Heart left ventricle (tissue), 16 donors: ENCODE data around the gene CISD2. TPM values are rescaled to one million over a fixed set of nuclear protein-coding genes. Genes with fewer than 3 reads are reported as not detected.
"Not testable (repeated sequence)": the region's sequence is repeated elsewhere in the genome, so short reads cannot be mapped to it uniquely, and the experiment has no call there.

ENCODE experiments used
- ATAC-seq, 4 donors: fragments of 200-7000 bp; cut with Tn5 transposase; one replicate each; pipeline ENCODE4 v1.9.1; 2020 to 2022; ENCODE audit warnings: moderate library complexity in 4 of 4, mild to moderate bottlenecking in 3 of 4, moderate number of reproducible peaks in 1 of 4
- DNase-seq, 5 donors: peaks; one replicate each; pipeline ENCODE4 v3.0.0-alpha.2; 2020
- H3K27ac ChIP-seq, 12 donors: fragments of 200-600 bp; sonication (generic) in 4 of 12; one replicate each; pipeline versions ENCODE4 v1.5.0 to v1.8.0; 2016 to 2022; ENCODE audit warnings: mild to moderate bottlenecking in 2 of 12
- H3K27me3 ChIP-seq, 9 donors: fragments of 200-600 bp; sonication (generic) in 2 of 9; one replicate each; pipeline versions ENCODE4 v1.5.1 to v1.8.0; 2016 to 2022; ENCODE audit warnings: mild to moderate bottlenecking in 3 of 9
- H3K36me3 ChIP-seq, 9 donors: fragments of 200-600 bp; sonication (generic) in 2 of 9; one replicate each; pipeline versions ENCODE4 v1.5.0 to v1.8.0; 2018 to 2022; ENCODE audit warnings: mild to moderate bottlenecking in 2 of 9
- H3K4me1 ChIP-seq, 12 donors: fragments of 200-600 bp; sonication (generic) in 4 of 12; one replicate each; pipeline versions ENCODE4 v1.5.0 to v1.8.0; 2016 to 2022; ENCODE audit warnings: mild to moderate bottlenecking in 3 of 12
- H3K4me3 ChIP-seq, 12 donors: fragments of 200-600 bp; sonication (generic) in 4 of 12; one replicate each; pipeline versions ENCODE4 v1.5.0 to v1.8.0; 2017 to 2022; ENCODE audit warnings: mild to moderate bottlenecking in 9 of 12, moderate library complexity in 4 of 12
- H3K9me3 ChIP-seq, 12 donors: fragments of 200-600 bp; sonication (generic) in 4 of 12; one replicate each; pipeline versions ENCODE4 v1.5.0 to v1.8.0; 2016 to 2022; ENCODE audit warnings: mild to moderate bottlenecking in 1 of 12
- CTCF ChIP-seq, 12 donors: fragments of 200-600 bp; sonication (generic) in 4 of 12; IDR thresholded peaks; one replicate each; pipeline versions ENCODE4 v1.5.0 to v1.8.0; 2018 to 2022; ENCODE audit warnings: antibody characterized with exemption in 12 of 12, mild to moderate bottlenecking in 5 of 12
- POLR2A ChIP-seq, 2 donors: fragments of 450-650 bp; IDR thresholded peaks; one replicate each; pipeline ENCODE4 v1.6.1; 2017; ENCODE audit warnings: antibody characterized with exemption in 2 of 2, mild to moderate bottlenecking in 2 of 2, moderate library complexity in 2 of 2
- WGBS, 4 donors: extraction: QIAGEN DNeasy Blood & Tissue Kit in 2 of 4; methylation state at CpG; one replicate each; pipeline versions ENCODE4 v1.1.5 to v1.1.7; 2013 to 2018; 5-methylcytosine and 5-hydroxymethylcytosine counted together
- intact Hi-C, 10 donors: fragments of 100-400 bp; cut with DNase I; formaldehyde crosslinking; loops; one replicate each; pipeline versions ENCODE4 v1.11.1 to v1.14.2; 2022
- polyA plus RNA-seq, 2 donors: library from polyadenylated mRNA; stranded (reverse); fragments of 200-250 nt; gene quantifications; one replicate each; pipeline ENCODE4 v1.2.3, GENCODE V29; 2013
- total RNA-seq, 9 donors: library from RNA; depleted of rRNA in 2 of 9; stranded (reverse); fragments of >200 nt in 2 of 9; fragmentation: NEBNext Ultra II Directional in 3 of 9; extraction: Animal tissue kit (Norgen Biotek cat#: 25700) in 3 of 9; gene quantifications; one replicate each; pipeline versions ENCODE4 v1.1.0 to v1.2.4, GENCODE V29; 2016 to 2023
- donor health status: ischemic (EF 13 %, LVEDD 7.1; RV severe dilation, severe dysfunction).
- donor health status: healthy with polysubstance abuse.
- donor health status: DM: no; HTN: yes; CAD: no.
- donor health status: DM: no; HTN: no; CAD: no.
- donor health status: ischemic (EF 25% LVEDD 6.9; RV normal size, moderate dysfunction).
- donor health status: ischemic (EF 25% LVEDD 5.7; RV mildly dilated, moderate dysfunction).
- donor health status: healthy.
- donor health status: DM: yes; HTN: yes; CAD: no.
- donor health status: ischemic (EF 35%, LVEDD 5.7; RV mildly dilated, moderate dysfunction).
- donor health status: nonischemic (EF 11% LVEDD 7.7; RV severe dilation, severe dysfunction).
- donor health status: DM: yes; HTN: yes; CAD: no.
- donor health status: PGD.
- donor health status: ischemic (EF 29% LVEDD 5.4; RV normal size, mild dysfunction).
- donor health status: nonischemic (EF 23%, LVEDD 6.1; RV moderate dilation, normal function).

CISD2 gene
- total and polyA plus RNA-seq, 11 donors = 9.0 to 35.8 (median 18.4) TPM

GRCh38 chr4:102871772-102872171 is 3.0 kb downstream of the CISD2 start:
- H3K27me3 ChIP-seq = no peaks in the 10 kb centered on the region
- no peaks in the 10 kb centered on the region for H3K9me3 ChIP-seq
- intact Hi-C loops = loop anchor here in 1 of 10 donors (5.0 kb wide), 1 partner anchor 146 kb away; the partner anchor contains the start of gene SLC9B1
- H3K4me1 ChIP-seq = peaks cover 0 to 38% (median 19%) of the 10 kb centered on the region in 12 donors
- 68 to 80% (median 76%) methylated on average over 2 of the region's 2 CpGs for WGBS, 4 donors
- ATAC-seq (no peak), DNase-seq (no peak)
- H3K4me3 ChIP-seq = no peak overlapping the region
- H3K27ac ChIP-seq = peak overlapping the region in 1 of 12 donors; percentile 53
- no peak for TF ChIP-seq CTCF (IDR thresholded peaks at IDR 0.05)
- TF ChIP-seq POLR2A (IDR thresholded peaks at IDR 0.05) = no peak
- peaks cover 0 to 16% (median 0%) of the 10 kb centered on the region in 9 donors for H3K36me3 ChIP-seq

GRCh38 chr4:102877477-102878106 is 8.8 kb downstream of the CISD2 start:
- WGBS, 4 donors = 96 to 100% (median 98%) methylated on average over 1 to 3 of the region's 3 CpGs
- Histone ChIP-seq H3K27ac (peak overlapping the region in 1 of 12 donors; percentile 61), H3K36me3 (peaks cover 0 to 21% (median 0%) of the 10 kb centered on the region in 9 donors)
- intact Hi-C loops, DNase-seq, ATAC-seq, H3K9me3 ChIP-seq, H3K4me3 ChIP-seq, H3K4me1 ChIP-seq, H3K27me3 ChIP-seq: not testable (repeated sequence)

DNA sequence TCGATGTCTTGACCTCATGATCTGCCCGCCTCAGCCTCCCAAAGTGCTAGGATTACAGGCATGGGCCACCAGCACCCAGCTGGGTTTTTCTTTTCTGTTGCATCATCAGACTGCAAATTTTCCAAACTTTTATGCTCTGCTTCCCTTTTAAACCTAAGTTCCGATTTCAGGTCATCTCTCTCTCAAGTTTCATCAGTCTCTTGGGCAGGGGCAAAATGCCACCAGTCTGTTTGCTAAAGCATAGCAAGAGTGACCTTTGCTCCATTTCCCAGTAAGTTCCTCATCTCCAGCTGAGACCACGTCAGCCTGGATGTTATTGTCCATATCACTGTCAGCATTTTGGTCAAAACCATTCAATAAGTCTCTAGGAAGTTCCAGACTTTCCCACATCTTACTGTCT is 9.6 kb downstream of the CISD2 start:
- H3K27me3 ChIP-seq, H3K9me3 ChIP-seq, intact Hi-C loops, H3K4me1 ChIP-seq, H3K4me3 ChIP-seq: not testable (repeated sequence)
- DNase-seq (peak in 4 of 5 donors; percentile 15 to 51 (median 34)), ATAC-seq (peak in 1 of 4 donors; percentile 62)
- 50 to 82% (median 69%) methylated on average over 4 of the region's 4 CpGs for whole genome bisulfite sequencing, 4 donors
- peaks cover 0 to 21% (median 0%) of the 10 kb centered on the region in 9 donors for H3K36me3 ChIP-seq
- H3K27ac ChIP-seq = peak overlapping the region in 1 of 12 donors; percentile 61

- ATAC-seq = no peak
- TF ChIP-seq CTCF (IDR thresholded peaks at IDR 0.05) (no peak), POLR2A (IDR thresholded peaks at IDR 0.05) (no peak)
- no peaks in the 10 kb centered on the region for H3K9me3 ChIP-seq
- H3K27me3 ChIP-seq = no peaks in the 10 kb centered on the region
- DNase-seq = no peak
- peaks cover 0 to 21% (median 0%) of the 10 kb centered on the region in 9 donors for H3K36me3 ChIP-seq
- 89 to 94% (median 92%) methylated on average over 3 of the region's 3 CpGs for WGBS, 4 donors
- H3K4me1 ChIP-seq = peaks cover 0 to 7% (median 0%) of the 10 kb centered on the region in 12 donors
- intact Hi-C loops = no loop called here
- peak overlapping the region in 1 of 12 donors; percentile 38 for H3K27ac ChIP-seq
- H3K4me3 ChIP-seq = no peak overlapping the region
Observed at GRCh38 chr4:102878901-102879300, 10.1 kb downstream of the CISD2 start.

GRCh38 chr4:102881343-102881742 is 12.6 kb downstream of the CISD2 start:
- intact Hi-C loops = no loop called here
- Histone ChIP-seq H3K4me3 (no peak overlapping the region), H3K4me1 (peaks cover 0 to 7% (median 0%) of the 10 kb centered on the region in 12 donors), H3K27me3 (no peaks in the 10 kb centered on the region), H3K27ac (no peak overlapping the region), H3K9me3 (no peaks in the 10 kb centered on the region), H3K36me3 (peaks cover 0 to 14% (median 5%) of the 10 kb centered on the region in 9 donors)
- DNase-seq (no peak), ATAC-seq (no peak)
- WGBS, 4 donors = 93 to 98% (median 95%) methylated on average over 1 of the region's 1 CpG
- TF ChIP-seq CTCF (IDR thresholded peaks at IDR 0.05) (no peak), POLR2A (IDR thresholded peaks at IDR 0.05) (no peak)
